Heart right ventricle (tissue), 16 donors: ENCODE measurements around the gene PRDM16. TPM values are rescaled to one million over a fixed set of nuclear protein-coding genes. Genes with fewer than 3 reads are reported as not detected.

Experiments used
- ATAC-seq, 8 donors: fragments of 200-7000 bp; cut with Tn5 transposase; one replicate each; pipeline ENCODE4 v1.9.1; 2020; ENCODE audit warnings: mild to moderate bottlenecking in 8 of 8, moderate library complexity in 8 of 8, moderate number of reproducible peaks in 1 of 8
- DNase-seq, 2 donors: peaks; one replicate each; pipeline ENCODE4 v3.0.0-alpha.2; 2020
- H3K27ac ChIP-seq, 10 donors: fragments of 200-600 bp; sonication (generic) in 2 of 10; one replicate each; pipeline versions ENCODE4 v1.5.0 to v1.8.0; 2020 to 2022; ENCODE audit warnings: mild to moderate bottlenecking in 3 of 10
- H3K27me3 ChIP-seq, 7 donors: fragments of 200-600 bp; one replicate each; pipeline ENCODE4 v1.8.0; 2021 to 2022; ENCODE audit warnings: mild to moderate bottlenecking in 2 of 7
- H3K36me3 ChIP-seq, 9 donors: fragments of 200-600 bp; sonication (generic) in 1 of 9; one replicate each; pipeline versions ENCODE4 v1.5.0 to v1.8.0; 2020 to 2022; ENCODE audit warnings: mild to moderate bottlenecking in 2 of 9
- H3K4me1 ChIP-seq, 9 donors: fragments of 200-600 bp; sonication (generic) in 1 of 9; one replicate each; pipeline versions ENCODE4 v1.5.0 to v1.8.0; 2020 to 2022; ENCODE audit warnings: mild to moderate bottlenecking in 4 of 9
- H3K4me3 ChIP-seq, 10 donors: fragments of 200-600 bp; sonication (generic) in 2 of 10; one replicate each; pipeline versions ENCODE4 v1.5.0 to v1.8.0; 2020 to 2022; ENCODE audit warnings: mild to moderate bottlenecking in 7 of 10, moderate library complexity in 2 of 10
- H3K9me3 ChIP-seq, 11 donors: fragments of 200-600 bp in 10 of 11; sonication (generic) in 2 of 11; one replicate each; pipeline versions ENCODE4 v1.5.0 to v1.8.0; 2013 to 2022; ENCODE audit warnings: mild to moderate bottlenecking in 2 of 11, control low read depth in 1 of 11, moderate library complexity in 1 of 11
- CTCF ChIP-seq, 9 donors: fragments of 200-600 bp; sonication (generic) in 2 of 9; IDR thresholded peaks; one replicate each; pipeline versions ENCODE4 v1.5.0 to v1.8.0; 2021 to 2022; ENCODE audit warnings: antibody characterized with exemption in 9 of 9, mild to moderate bottlenecking in 5 of 9, moderate library complexity in 1 of 9
- WGBS, 2 donors: extraction: QIAGEN DNeasy Blood & Tissue Kit; methylation state at CpG; one replicate each; pipeline ENCODE4 v1.1.7; 2013; ENCODE audit warnings: inconsistent platforms in 1 of 2; 5-methylcytosine and 5-hydroxymethylcytosine counted together
- intact Hi-C, 10 donors: fragments of 100-400 bp; cut with DNase I; formaldehyde crosslinking; loops; one replicate each; pipeline versions ENCODE4 v1.11.1 to v1.14.2; 2022
- polyA plus RNA-seq, 2 donors: library from polyadenylated mRNA; stranded (reverse); fragments of 200-250 nt; gene quantifications; one replicate each; pipeline ENCODE4 v1.2.3, GENCODE V29; 2013
- total RNA-seq, 10 donors: library from RNA; stranded (reverse); fragmentation: NEBNext Ultra II Directional in 3 of 10; extraction: Animal tissue kit (Norgen Biotek cat#: 25700) in 3 of 10; gene quantifications; one replicate each; pipeline versions ENCODE4 v1.2.1 to v1.2.4, GENCODE V29; 2021 to 2023
- donor health status: Arrhythmogenic right ventricular cardiomyopathy.
- donor health status: ischemic (EF 13 %, LVEDD 7.1; RV severe dilation, severe dysfunction).
- donor health status: healthy with polysubstance abuse.
- donor health status: DM: no; HTN: yes; CAD: no.
- donor health status: DM: no; HTN: no; CAD: no.
- donor health status: ischemic (EF 25% LVEDD 6.9; RV normal size, moderate dysfunction).
- donor health status: ischemic (EF 25% LVEDD 5.7; RV mildly dilated, moderate dysfunction).
- donor health status: healthy.
- donor health status: DM: yes; HTN: yes; CAD: no.
- donor health status: Ischemic cardiomyopathy.
- donor health status: ischemic (EF 35%, LVEDD 5.7; RV mildly dilated, moderate dysfunction).
- donor health status: nonischemic (EF 11% LVEDD 7.7; RV severe dilation, severe dysfunction).
- donor health status: DM: yes; HTN: yes; CAD: no.
- donor health status: PGD.
- donor health status: ischemic (EF 29% LVEDD 5.4; RV normal size, mild dysfunction).
- donor health status: nonischemic (EF 23%, LVEDD 6.1; RV moderate dilation, normal function).

PRDM16 gene
- total and polyA plus RNA-seq, 12 donors: 4.1 to 25.9 (median 14.8) TPM

- no peak for DNase-seq
- no peak for ATAC-seq
- no peaks in the 10 kb centered on the region for H3K9me3 ChIP-seq
- no peaks in the 10 kb centered on the region for H3K36me3 ChIP-seq
- intact Hi-C loops: no loop called here
- H3K4me1 ChIP-seq: no peaks in the 10 kb centered on the region
- H3K27me3 ChIP-seq: peaks cover 3 to 55% (median 31%) of the 10 kb centered on the region in 7 donors
- 89 to 91% methylated on average over 20 of the region's 20 CpGs for WGBS, 2 donors
- no peak overlapping the region for H3K4me3 ChIP-seq
- no peak overlapping the region for H3K27ac ChIP-seq
- no peak for TF ChIP-seq CTCF (IDR thresholded peaks at IDR 0.05)
These were observed 41.2 kb upstream of the PRDM16 start for GRCh38 chr1:3027611-3028371.

- intact Hi-C loops: no loop called here
- H3K27me3 ChIP-seq: peaks cover 3 to 59% (median 34%) of the 10 kb centered on the region in 7 donors
- ATAC-seq (no peak), DNase-seq (no peak)
- no peak overlapping the region for H3K27ac ChIP-seq
- no peak for TF ChIP-seq CTCF (IDR thresholded peaks at IDR 0.05)
- no peaks in the 10 kb centered on the region for H3K9me3 ChIP-seq
- H3K4me1 ChIP-seq: no peaks in the 10 kb centered on the region
- no peaks in the 10 kb centered on the region for H3K36me3 ChIP-seq
- no peak overlapping the region for H3K4me3 ChIP-seq
- 41 to 43% methylated on average over 32 of the region's 32 CpGs for WGBS, 2 donors
These were observed 40.3 kb upstream of the PRDM16 start for GRCh38 chr1:3028531-3029282.

- ATAC-seq (no peak), DNase-seq (no peak)
- TF ChIP-seq CTCF (IDR thresholded peaks at IDR 0.05): no peak
- Histone ChIP-seq H3K27ac (no peak overlapping the region), H3K36me3 (no peaks in the 10 kb centered on the region), H3K27me3 (peaks cover 3 to 59% (median 34%) of the 10 kb centered on the region in 7 donors), H3K4me3 (no peak overlapping the region), H3K9me3 (no peaks in the 10 kb centered on the region), H3K4me1 (no peaks in the 10 kb centered on the region)
- intact Hi-C loops: no loop called here
- WGBS, 2 donors: 83 to 86% methylated on average over 11 of the region's 11 CpGs
These were observed 39.5 kb upstream of the PRDM16 start for GRCh38 chr1:3029481-3029961.

GRCh38 chr1:3029991-3030662 lies 38.9 kb upstream of the PRDM16 start:
- H3K27ac ChIP-seq: no peak overlapping the region
- no peaks in the 10 kb centered on the region for H3K36me3 ChIP-seq
- ATAC-seq: no peak
- TF ChIP-seq CTCF (IDR thresholded peaks at IDR 0.05): no peak
- H3K9me3 ChIP-seq: no peaks in the 10 kb centered on the region
- 88% methylated on average over 32 of the region's 32 CpGs for WGBS, 2 donors
- H3K4me3 ChIP-seq: no peak overlapping the region
- H3K27me3 ChIP-seq: peaks cover 3 to 59% (median 37%) of the 10 kb centered on the region in 7 donors
- no peak for DNase-seq
- H3K4me1 ChIP-seq: no peaks in the 10 kb centered on the region
- intact Hi-C loops: no loop called here
